Adrenal gland (tissue), 5 donors: ENCODE results near the gene FBXL7.

Source experiments
- POLR2A ChIP-seq, 2 donors: fragments of 450-650 bp; IDR thresholded peaks; one replicate each; pipeline ENCODE4 v1.6.1; 2017; ENCODE audit warnings: antibody characterized with exemption in 2 of 2, mild to moderate bottlenecking in 2 of 2, moderate library complexity in 1 of 2
- TF ChIP-seq, protein P1 (sequence below), 6 experiments: fragments of 450-650 bp in 4 of 6; fragments of 200-600 bp in 2 of 6; sonication (generic) in 1 of 6; IDR thresholded peaks; 1 replicate in 5 of 6; 2 replicates in 1 of 6; pipeline versions ENCODE4 v1.5.1 to v1.8.0; 2016 to 2021; ENCODE audit warnings: antibody characterized with exemption in 6 of 6, mild to moderate bottlenecking in 2 of 6, moderate library complexity in 1 of 6
- donor health status: DM: no; HTN: no; CAD: no.

DNA sequence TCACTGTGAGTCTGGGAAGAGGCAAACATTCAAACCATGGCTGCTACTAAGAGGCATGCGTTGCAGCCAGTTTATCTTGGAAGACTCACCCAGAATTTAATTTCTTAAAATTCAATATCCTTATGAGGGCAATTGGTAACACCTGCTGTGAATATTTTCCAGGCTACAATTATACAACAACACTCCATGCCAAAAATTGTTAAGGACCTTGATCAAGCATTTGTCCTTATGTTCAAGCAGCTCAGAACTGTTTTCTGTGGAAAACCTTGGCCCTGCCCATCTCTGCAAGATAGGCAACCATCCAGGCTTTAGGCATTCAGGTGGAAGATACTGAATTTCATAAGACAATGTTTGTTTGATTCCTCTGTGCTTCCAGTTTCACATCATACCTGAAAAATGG, 327.8 kb downstream of the FBXL7 start:
- TF ChIP-seq, protein P1, sequence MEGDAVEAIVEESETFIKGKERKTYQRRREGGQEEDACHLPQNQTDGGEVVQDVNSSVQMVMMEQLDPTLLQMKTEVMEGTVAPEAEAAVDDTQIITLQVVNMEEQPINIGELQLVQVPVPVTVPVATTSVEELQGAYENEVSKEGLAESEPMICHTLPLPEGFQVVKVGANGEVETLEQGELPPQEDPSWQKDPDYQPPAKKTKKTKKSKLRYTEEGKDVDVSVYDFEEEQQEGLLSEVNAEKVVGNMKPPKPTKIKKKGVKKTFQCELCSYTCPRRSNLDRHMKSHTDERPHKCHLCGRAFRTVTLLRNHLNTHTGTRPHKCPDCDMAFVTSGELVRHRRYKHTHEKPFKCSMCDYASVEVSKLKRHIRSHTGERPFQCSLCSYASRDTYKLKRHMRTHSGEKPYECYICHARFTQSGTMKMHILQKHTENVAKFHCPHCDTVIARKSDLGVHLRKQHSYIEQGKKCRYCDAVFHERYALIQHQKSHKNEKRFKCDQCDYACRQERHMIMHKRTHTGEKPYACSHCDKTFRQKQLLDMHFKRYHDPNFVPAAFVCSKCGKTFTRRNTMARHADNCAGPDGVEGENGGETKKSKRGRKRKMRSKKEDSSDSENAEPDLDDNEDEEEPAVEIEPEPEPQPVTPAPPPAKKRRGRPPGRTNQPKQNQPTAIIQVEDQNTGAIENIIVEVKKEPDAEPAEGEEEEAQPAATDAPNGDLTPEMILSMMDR (IDR thresholded peaks at IDR 0.05): no peak
- TF ChIP-seq POLR2A (IDR thresholded peaks at IDR 0.05): no peak
